Activated naive CD8-positive, alpha-beta T cell treated with anti-CD3 and anti-CD28 coated beads for 36 hours (primary cell): Measurements from ENCODE around the gene HSDL1. TPM values are rescaled to one million over a fixed set of nuclear protein-coding genes. Genes with fewer than 3 reads are reported as not detected.
A peak's percentile ranks its signal among the peaks of the same experiment; 100 is the strongest.

Experiments used
- DNase-seq: peaks from one replicate; pipeline ENCODE4 v3.0.0; 2021
- H3K27ac Mint-ChIP-seq: one replicate; pipeline ENCODE4 v1.8.0; 2022; ENCODE audit warnings: mild to moderate bottlenecking, moderate library complexity, mixed read lengths
- H3K27me3 Mint-ChIP-seq: one replicate; pipeline ENCODE4 v1.8.0; 2022; ENCODE audit warnings: mild to moderate bottlenecking, mixed read lengths
- H3K36me3 Mint-ChIP-seq: one replicate; pipeline ENCODE4 v1.8.0; 2021; ENCODE audit warnings: mild to moderate bottlenecking, mixed read lengths
- H3K4me1 Mint-ChIP-seq: one replicate; pipeline ENCODE4 v1.8.0; 2021; ENCODE audit warnings: mixed read lengths
- H3K4me3 Mint-ChIP-seq: one replicate; pipeline ENCODE4 v1.8.0; 2022; ENCODE audit warnings: mild to moderate bottlenecking, moderate library complexity, mixed read lengths
- H3K9me3 Mint-ChIP-seq: one replicate; pipeline ENCODE4 v1.8.0; 2022; ENCODE audit warnings: mixed read lengths
- total RNA-seq, 2 experiments: library from RNA; stranded (reverse); gene quantifications; one replicate each; pipeline ENCODE4 v1.2.3, GENCODE V29; 2021

The HSDL1 gene
- total RNA-seq, 2 experiments from 2014 or later, result 13.2 to 13.9 TPM

GRCh38 chr16:84159007-84159406 lies 14.0 kb upstream of the HSDL1 start:
- DNase-seq, result no peak
- Mint-ChIP-seq H3K9me3 (no peaks in the 10 kb centered on the region), H3K4me3 (no peak overlapping the region), H3K27me3 (peaks cover 50% of the 10 kb centered on the region), H3K4me1 (peaks cover 3% of the 10 kb centered on the region), H3K27ac (no peak overlapping the region), H3K36me3 (no peaks in the 10 kb centered on the region)

DNA sequence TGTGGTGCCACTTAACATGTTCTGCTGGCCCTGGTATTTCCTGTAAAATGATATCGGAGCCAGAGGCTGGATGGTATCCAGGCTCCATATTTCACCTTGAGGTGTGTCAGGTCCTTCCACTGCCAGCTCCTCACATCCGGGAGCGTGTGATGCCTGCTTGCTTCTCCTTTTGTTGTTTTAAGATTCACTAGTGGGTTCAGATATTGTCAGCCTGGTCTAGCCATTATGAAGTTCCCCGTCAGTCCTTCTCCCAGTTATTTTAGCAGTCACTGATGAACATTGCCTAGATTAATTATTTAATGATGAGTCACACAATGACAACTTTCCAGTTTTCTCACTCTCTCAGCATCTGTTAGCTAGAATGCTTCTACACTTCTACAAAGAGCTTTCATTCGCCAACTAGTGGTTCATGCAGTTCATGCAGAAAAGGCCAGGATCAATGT lies 11.4 kb upstream of the HSDL1 start:
- no peaks in the 10 kb centered on the region for H3K36me3 Mint-ChIP-seq
- H3K4me1 Mint-ChIP-seq, result peaks cover 3% of the 10 kb centered on the region
- DNase-seq, result no peak
- no peak overlapping the region for H3K27ac Mint-ChIP-seq
- no peak overlapping the region for H3K4me3 Mint-ChIP-seq
- no peaks in the 10 kb centered on the region for H3K9me3 Mint-ChIP-seq
- H3K27me3 Mint-ChIP-seq, result peaks cover 47% of the 10 kb centered on the region

DNA sequence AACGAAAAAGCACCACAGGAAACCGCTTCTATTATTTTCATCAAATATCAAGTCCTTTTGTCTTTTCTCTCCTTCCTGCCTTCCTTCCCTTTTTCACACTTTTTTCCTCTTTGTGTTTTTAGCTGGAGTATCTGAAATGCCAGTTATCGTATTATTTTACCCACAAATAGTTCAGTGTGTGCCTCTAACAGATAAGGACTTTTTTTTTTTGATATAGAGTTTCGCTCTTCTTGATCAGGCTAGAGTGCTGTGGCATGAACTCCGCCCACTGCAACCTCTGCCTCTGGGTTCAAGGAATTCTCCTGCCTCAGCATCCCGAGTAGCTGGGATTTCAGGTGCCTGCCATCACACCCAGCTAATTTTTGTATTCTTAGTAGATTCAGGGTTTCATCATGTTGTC lies 10.8 kb upstream of the HSDL1 start:
- Mint-ChIP-seq H3K36me3 (no peaks in the 10 kb centered on the region), H3K4me1 (peaks cover 3% of the 10 kb centered on the region), H3K27ac (no peak overlapping the region), H3K27me3 (peaks cover 49% of the 10 kb centered on the region), H3K9me3 (no peaks in the 10 kb centered on the region), H3K4me3 (no peak overlapping the region)
- DNase-seq, result no peak

DNA sequence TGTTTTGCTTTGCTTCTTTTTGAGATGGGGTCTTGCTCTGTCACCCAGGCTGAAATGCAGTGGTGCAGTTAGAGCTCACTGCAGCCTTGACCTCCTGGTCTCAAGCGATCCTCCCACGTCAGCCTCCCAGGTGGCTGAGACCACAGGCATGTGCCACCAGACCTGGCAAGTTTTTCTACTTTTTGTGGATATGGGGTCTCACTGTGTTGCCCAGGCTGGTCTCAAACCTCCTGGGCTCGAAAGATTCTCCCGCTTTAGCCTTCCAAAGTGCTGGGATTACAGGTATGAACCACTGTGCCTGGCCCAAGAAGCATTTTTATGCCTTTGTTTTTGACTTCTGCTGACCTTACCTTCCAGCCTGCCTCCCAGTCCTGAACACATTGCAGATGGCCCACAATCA lies 10.2 kb upstream of the HSDL1 start:
- DNase-seq, result no peak
- Mint-ChIP-seq H3K27ac (no peak overlapping the region), H3K4me3 (no peak overlapping the region), H3K36me3 (no peaks in the 10 kb centered on the region), H3K9me3 (no peaks in the 10 kb centered on the region), H3K27me3 (peaks cover 49% of the 10 kb centered on the region), H3K4me1 (peaks cover 4% of the 10 kb centered on the region)

DNA sequence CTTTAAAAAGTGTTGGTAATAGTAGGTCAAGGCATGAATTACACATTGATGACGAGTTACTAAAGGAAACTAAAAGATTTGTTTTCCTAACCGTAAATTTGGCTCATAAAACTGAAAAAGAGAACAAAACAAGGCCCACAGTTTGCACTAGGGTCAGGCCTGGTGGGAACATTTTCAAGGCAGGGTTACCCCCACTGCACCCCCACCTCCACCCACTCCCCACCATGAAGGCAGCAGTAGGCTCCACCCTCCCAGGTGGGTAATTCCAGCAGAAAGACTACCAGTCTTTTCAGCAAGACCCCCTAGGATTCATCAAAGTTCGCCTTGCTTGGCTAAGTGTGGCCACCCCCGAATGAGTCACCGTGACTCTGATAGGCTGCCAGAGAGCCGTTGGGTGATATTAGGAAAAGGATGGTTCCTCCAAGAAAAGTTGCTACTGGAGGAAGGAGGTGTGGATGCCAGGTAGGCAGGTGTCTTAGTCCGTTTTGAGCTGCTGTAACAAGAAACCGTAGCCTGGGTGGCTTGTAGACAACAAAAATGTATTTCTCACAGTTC lies 8.8 kb upstream of the HSDL1 start:
- peaks cover 37% of the 10 kb centered on the region for H3K27me3 Mint-ChIP-seq
- H3K4me3 Mint-ChIP-seq, result no peak overlapping the region
- H3K9me3 Mint-ChIP-seq, result no peaks in the 10 kb centered on the region
- H3K27ac Mint-ChIP-seq, result no peak overlapping the region
- no peaks in the 10 kb centered on the region for H3K36me3 Mint-ChIP-seq
- H3K4me1 Mint-ChIP-seq, result peaks cover 5% of the 10 kb centered on the region
- DNase-seq, result no peak

- DNase-seq, result no peak
- no peaks in the 10 kb centered on the region for H3K9me3 Mint-ChIP-seq
- no peak overlapping the region for H3K4me3 Mint-ChIP-seq
- H3K27ac Mint-ChIP-seq, result no peak overlapping the region
- H3K27me3 Mint-ChIP-seq, result peaks cover 13% of the 10 kb centered on the region
- peaks cover 2% of the 10 kb centered on the region for H3K4me1 Mint-ChIP-seq
- H3K36me3 Mint-ChIP-seq, result no peaks in the 10 kb centered on the region
These were observed 5.9 kb upstream of the HSDL1 start for GRCh38 chr16:84150926-84151325.

DNA sequence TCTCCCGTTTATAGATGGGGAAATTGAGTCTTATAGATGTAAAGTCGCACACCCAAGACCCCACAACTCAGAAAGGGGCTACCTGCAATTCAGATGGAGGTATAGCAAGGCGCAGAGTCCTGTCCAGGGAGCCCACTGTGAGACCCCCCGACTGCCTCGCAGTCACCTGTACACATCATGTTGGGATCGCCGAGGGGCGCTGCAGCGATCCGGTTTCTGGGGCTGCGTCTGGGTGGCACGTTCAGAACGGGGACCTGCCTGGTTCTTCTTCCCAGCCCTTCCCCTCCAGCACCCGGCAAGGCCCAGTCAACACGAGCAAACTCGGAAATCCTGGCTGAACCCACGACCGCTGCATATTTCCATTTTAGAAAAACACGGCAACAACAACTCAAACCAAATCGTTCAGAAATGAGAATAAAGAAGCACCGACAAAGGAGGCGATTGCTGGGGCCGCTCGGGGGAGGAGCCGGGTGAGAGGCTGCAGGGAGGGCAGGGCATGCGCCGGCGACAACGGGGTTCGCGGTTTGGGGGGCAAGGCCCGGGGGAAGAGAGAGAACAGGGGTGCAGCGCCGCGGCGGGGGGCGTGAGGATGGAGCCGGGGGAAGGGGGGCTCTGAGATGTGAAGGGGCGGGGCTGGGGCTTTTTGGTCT lies 643 bp downstream of the HSDL1 start:
- no peaks in the 10 kb centered on the region for H3K27me3 Mint-ChIP-seq
- H3K36me3 Mint-ChIP-seq, result peaks cover 5% of the 10 kb centered on the region
- H3K27ac Mint-ChIP-seq, result peak overlapping the region; percentile 88
- H3K4me3 Mint-ChIP-seq, result peak overlapping the region; percentile 97
- peaks cover 25% of the 10 kb centered on the region for H3K4me1 Mint-ChIP-seq
- peak; percentile 71 for DNase-seq
- H3K9me3 Mint-ChIP-seq, result no peaks in the 10 kb centered on the region

DNA sequence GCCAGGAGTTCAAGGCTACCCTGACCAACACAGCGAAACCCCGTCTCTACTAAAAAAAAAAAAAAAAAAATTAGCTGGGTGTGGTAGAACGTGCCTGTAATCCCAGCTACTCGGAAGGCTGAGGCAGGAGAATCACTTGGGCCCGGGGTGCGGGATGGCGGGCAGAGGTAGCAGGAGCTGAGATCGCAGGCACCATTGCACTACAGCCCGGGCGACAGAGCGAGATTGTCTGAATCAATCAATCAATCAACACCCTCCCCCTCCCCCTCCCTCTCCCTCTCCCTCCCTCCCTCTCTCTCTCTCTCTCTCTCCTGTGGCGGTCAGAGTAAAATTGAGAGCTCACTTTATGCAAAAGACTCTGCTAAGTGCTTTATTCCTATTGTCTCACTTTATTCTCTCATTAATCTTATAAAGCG lies 1.2 kb downstream of the HSDL1 start:
- Mint-ChIP-seq H3K27me3 (no peaks in the 10 kb centered on the region), H3K27ac (peak overlapping the region; percentile 88), H3K36me3 (peaks cover 6% of the 10 kb centered on the region), H3K4me1 (peaks cover 31% of the 10 kb centered on the region), H3K9me3 (no peaks in the 10 kb centered on the region), H3K4me3 (peak overlapping the region; percentile 97)
- no peak for DNase-seq

DNA sequence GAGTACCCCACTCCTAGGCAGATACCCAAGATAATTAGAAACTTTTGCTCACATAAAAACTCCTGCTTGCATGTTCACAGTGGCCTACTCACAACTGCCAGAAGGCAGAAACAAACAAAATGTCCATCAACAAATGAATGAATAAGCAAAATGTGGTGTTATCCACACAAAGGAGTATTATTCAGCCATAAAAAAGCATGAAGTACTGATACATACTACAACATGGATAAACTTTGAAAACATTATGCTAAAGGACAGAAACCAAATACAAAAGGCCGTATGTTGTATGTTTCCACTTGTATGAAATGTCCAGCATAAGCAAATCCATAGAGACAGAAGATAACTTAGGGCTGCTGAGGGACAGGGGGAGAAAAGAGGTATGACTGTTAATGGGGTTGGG lies 1.9 kb downstream of the HSDL1 start:
- Mint-ChIP-seq H3K4me3 (peak overlapping the region; percentile 16), H3K36me3 (peaks cover 7% of the 10 kb centered on the region), H3K27me3 (no peaks in the 10 kb centered on the region)

GRCh38 chr16:84141143-84141670 lies 3.8 kb downstream of the HSDL1 start:
- no peaks in the 10 kb centered on the region for H3K27me3 Mint-ChIP-seq
- H3K36me3 Mint-ChIP-seq, result peaks cover 7% of the 10 kb centered on the region
- no peak overlapping the region for H3K27ac Mint-ChIP-seq
- H3K4me3 Mint-ChIP-seq, result no peak overlapping the region
- H3K9me3 Mint-ChIP-seq, result no peaks in the 10 kb centered on the region
- H3K4me1 Mint-ChIP-seq, result peaks cover 55% of the 10 kb centered on the region
- peak; percentile 29 for DNase-seq

More for the DNA sequence above, 1.9 kb downstream of the HSDL1 start:
- Mint-ChIP-seq H3K27ac (no peak overlapping the region), H3K4me1 (peaks cover 37% of the 10 kb centered on the region), H3K9me3 (no peaks in the 10 kb centered on the region)
- DNase-seq, result no peak

- Mint-ChIP-seq H3K4me3 (peak overlapping the region; percentile 43), H3K9me3 (no peaks in the 10 kb centered on the region), H3K36me3 (peaks cover 7% of the 10 kb centered on the region), H3K27me3 (no peaks in the 10 kb centered on the region), H3K4me1 (peaks cover 63% of the 10 kb centered on the region), H3K27ac (peak overlapping the region; percentile 84)
- DNase-seq, result no peak
These were observed 5.2 kb downstream of the HSDL1 start for GRCh38 chr16:84139628-84140258.

GRCh38 chr16:84138824-84139627 lies 6.0 kb downstream of the HSDL1 start:
- H3K27ac Mint-ChIP-seq, result peak overlapping the region; percentile 84
- no peaks in the 10 kb centered on the region for H3K27me3 Mint-ChIP-seq
- H3K9me3 Mint-ChIP-seq, result no peaks in the 10 kb centered on the region
- peaks cover 65% of the 10 kb centered on the region for H3K4me1 Mint-ChIP-seq
- H3K36me3 Mint-ChIP-seq, result peaks cover 7% of the 10 kb centered on the region
- peak overlapping the region; percentile 66 for H3K4me3 Mint-ChIP-seq
- DNase-seq, result peak; percentile 58

GRCh38 chr16:84138500-84138823 lies 6.5 kb downstream of the HSDL1 start:
- H3K4me1 Mint-ChIP-seq, result peaks cover 66% of the 10 kb centered on the region
- no peak overlapping the region for H3K27ac Mint-ChIP-seq
- no peaks in the 10 kb centered on the region for H3K9me3 Mint-ChIP-seq
- H3K27me3 Mint-ChIP-seq, result no peaks in the 10 kb centered on the region
- no peak for DNase-seq
- H3K36me3 Mint-ChIP-seq, result peaks cover 7% of the 10 kb centered on the region
- H3K4me3 Mint-ChIP-seq, result no peak overlapping the region

DNA sequence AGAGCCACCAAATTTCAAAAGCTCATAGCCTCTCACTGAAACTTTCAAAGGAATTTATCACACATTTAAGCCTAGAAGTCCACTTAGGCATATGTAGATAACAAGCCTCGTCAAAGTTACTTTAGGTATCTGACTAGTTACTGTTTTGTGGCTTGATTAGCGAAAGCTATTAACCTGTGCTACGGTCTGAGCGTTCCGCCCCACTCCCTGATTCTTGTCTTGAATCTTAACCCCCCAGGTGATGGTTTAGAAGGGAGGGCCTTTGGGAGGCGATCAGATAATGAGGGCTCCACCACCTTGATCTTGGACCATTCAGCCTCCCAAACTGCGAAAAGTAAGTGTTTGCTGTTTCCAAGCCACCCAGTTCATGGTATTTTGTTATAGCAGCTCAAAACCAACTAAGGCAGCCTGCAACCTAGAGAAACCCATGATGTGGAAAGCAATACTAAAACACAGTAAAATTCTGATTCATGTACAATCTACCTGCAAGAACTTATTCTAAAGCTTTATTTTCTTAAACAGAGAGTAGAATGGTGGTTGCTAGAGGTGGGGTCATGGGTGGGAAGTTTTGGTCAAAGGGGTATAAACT lies 7.1 kb downstream of the HSDL1 start:
- Mint-ChIP-seq H3K27me3 (no peaks in the 10 kb centered on the region), H3K4me3 (no peak overlapping the region), H3K4me1 (peaks cover 62% of the 10 kb centered on the region), H3K9me3 (no peaks in the 10 kb centered on the region), H3K27ac (peak overlapping the region; percentile 62), H3K36me3 (peaks cover 7% of the 10 kb centered on the region)
- DNase-seq, result no peak

DNA sequence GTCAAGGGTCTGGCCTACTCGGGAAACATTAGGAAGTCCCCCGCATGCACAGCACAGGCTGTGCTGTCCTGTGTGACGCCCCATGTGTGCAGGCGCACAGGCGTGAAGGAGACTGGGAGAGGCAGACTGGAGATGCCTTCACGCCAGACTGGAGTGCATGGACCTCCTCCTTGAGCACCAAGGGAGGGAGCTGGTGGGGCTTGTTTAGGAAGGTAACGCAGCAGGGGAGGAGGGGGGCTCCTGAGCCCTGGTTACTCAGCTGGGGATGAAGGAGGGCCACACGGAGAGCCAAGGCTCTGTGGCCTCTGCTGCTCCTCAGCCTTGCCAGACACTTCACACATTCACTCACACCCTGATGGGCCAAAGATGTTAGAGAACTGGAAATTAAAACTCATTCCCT lies 7.7 kb downstream of the HSDL1 start:
- H3K36me3 Mint-ChIP-seq, result peaks cover 7% of the 10 kb centered on the region
- H3K9me3 Mint-ChIP-seq, result no peaks in the 10 kb centered on the region
- H3K27me3 Mint-ChIP-seq, result no peaks in the 10 kb centered on the region
- DNase-seq, result no peak
- peak overlapping the region; percentile 75 for H3K27ac Mint-ChIP-seq
- peaks cover 67% of the 10 kb centered on the region for H3K4me1 Mint-ChIP-seq
- no peak overlapping the region for H3K4me3 Mint-ChIP-seq
